Activated CD4-positive, CD25-positive, alpha-beta regulatory T cell treated with anti-CD3 and anti-CD28 coated beads, Interleukin-2, amount 50 U/mL, for 16 hours (primary cell): Measurements from ENCODE around the gene SLC35F3.
"Not testable (repeated sequence)": the region's sequence is repeated elsewhere in the genome, so short reads cannot be mapped to it uniquely, and the experiment has no call there.

ENCODE experiments used
- DNase-seq: peaks from one replicate; pipeline ENCODE4 v3.0.0-alpha.2; 2020; ENCODE audit warnings: low read depth, low spot score

The SLC35F3 gene

DNA sequence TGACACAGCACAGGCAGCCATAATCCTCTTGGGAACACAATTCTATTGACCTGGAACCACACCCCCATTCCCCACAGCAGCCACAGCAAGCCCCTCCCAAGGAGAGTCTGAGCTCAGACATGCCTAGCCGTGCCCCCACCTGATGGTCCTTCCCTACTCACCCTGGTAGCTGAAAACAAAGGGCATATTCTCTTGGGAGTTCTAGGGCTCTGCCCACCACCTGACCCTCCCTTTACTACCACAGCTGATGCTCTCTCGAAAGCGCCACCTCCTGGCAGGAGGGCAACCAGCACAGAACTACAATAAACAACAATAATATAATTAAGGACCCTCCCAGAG is 283.9 kb downstream of the SLC35F3 start:
- no peak for DNase-seq

DNA sequence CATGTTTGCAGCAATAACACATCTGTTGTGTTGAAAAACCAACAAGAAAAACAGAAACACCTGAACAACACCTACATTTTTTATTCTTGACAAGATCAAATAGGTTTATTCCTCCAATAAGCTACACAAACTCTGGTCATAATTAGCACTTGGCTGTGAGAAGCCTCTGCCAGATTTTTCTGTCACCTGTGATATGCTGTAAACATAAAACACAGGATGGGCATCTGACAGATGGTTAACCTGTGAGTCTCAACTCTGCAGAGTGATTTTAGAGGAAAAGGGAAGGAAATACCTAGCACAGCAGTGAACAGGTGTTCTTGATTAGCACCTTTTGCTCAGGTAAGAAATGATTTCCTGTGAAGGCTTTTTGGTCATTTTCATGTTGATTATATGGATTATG is 293.4 kb downstream of the SLC35F3 start:
- DNase-seq: no peak

DNA sequence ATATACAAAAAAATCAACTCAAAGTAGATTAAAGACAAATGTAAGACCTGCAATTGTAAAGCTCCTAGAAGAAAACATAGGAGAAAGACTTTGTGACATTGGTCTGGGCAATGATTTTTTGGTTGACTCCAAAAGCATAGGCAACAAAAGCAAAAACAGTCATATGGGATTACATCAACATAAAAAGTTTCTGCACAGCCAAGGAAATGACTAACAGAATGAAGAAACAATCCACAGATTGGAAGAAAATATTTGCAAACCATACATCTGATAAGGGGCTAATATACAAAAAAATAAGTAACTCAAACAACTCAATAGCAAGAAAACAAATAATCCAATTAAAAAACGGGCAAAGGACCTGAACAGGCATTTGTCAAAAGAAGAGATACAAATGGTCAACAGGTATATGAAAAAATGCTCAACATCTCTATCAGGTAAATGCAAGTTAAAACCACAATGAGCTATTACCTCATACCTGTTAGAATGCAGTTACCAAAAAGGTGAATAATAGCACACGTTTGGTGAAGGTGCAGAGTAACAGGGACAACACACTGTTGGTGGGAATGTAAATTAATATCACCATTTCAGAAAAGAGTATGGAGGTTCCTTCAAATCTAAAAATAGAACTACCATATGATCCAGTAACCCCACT is 295.1 kb downstream of the SLC35F3 start:
- DNase-seq: no peak

DNA sequence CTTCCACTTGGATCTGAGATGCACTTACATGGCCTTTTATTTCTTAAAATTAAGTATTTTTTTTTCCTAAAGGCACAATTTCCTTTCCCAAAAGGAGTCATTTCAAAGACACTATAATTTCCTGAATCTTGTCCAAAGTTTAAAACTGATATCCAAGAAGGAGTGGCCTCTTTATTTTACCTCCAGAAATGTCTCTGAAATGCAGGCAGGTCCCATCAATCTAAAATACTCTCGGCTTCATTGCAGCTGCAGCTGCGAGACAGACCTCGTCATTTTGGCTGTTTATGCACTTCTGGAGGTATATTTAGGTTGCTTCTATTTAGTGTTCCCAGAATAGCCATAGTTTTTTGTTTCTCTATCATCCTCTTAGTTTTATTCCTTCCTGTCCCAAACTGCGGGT is 296.1 kb downstream of the SLC35F3 start:
- DNase-seq: no peak

DNA sequence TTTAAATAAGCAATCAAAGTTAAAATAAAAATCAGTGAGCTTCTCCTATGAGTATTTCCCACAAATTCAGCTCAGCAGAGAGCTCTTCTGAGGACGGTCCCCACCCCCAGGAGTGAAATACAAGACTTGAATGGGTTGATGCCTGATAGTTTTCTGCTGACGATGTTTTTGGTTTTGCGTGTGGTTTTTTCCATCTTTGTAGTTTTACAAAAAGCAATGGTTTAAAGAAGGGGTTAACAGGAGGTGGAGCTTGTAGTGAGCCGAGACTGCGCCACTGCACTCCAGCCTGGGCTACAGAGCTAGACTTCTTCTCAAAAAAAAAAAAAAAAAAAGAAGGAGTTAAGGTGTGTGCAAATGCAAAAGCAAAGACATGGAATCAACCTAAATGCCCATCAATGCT is 297.1 kb downstream of the SLC35F3 start:
- DNase-seq: no peak

DNA sequence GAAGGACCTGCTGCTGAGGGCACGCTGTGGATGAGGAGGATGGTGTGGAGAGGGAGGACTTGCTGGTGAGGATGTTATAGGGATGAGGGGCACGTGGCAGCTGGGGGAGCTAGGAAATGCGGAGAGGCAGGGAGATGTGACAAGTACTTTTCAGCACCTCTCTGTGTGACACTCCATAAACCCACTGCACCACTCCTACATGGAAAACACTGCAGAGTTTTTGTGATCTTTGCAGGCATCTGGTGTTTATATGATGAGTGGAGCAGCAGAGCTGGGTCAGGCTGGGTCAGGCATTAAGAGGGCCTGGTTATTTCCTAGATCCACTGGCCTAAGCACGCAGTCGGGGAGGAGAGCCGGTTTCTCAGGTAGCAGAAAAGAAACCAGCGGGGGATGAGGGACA is 301.5 kb downstream of the SLC35F3 start:
- no peak for DNase-seq

DNA sequence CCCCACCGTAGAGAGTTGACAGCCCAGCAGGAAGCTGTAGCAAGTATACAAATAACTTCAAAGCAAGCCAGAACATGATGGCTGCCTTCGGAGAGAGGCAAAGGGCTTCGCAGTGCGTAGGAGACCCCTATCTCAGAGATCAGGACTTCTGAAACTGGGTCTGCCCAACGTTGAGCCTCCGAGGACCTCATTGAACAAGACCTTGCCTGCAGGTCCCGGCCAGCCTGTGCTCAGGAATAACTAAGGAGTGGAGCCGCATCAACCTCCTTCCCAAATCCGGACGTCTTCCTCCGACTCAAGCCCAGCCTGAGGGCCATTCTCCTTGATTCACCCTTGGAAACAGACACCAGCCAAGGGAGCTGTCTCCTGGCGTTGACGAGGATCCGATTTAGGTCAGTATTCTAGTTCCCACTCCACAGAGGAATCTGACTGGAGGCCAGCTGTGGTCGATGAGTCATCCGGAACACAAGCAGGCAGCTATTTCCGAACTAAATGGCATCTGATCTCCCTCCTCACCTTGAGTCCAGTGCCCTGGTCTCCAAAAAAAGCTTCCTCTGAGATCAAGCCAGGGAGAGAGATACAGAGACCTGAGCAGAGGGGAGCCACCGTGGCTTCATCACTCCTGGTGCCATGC is 302.3 kb downstream of the SLC35F3 start:
- no peak for DNase-seq

GRCh38 chr1:234208351-234208750 is 303.9 kb downstream of the SLC35F3 start:
- no peak for DNase-seq

- no peak for DNase-seq
These were observed 304.3 kb downstream of the SLC35F3 start for GRCh38 chr1:234208791-234209190.

- DNase-seq: not testable (repeated sequence)
These were observed 306.0 kb downstream of the SLC35F3 start for GRCh38 chr1:234210429-234210828.

DNA sequence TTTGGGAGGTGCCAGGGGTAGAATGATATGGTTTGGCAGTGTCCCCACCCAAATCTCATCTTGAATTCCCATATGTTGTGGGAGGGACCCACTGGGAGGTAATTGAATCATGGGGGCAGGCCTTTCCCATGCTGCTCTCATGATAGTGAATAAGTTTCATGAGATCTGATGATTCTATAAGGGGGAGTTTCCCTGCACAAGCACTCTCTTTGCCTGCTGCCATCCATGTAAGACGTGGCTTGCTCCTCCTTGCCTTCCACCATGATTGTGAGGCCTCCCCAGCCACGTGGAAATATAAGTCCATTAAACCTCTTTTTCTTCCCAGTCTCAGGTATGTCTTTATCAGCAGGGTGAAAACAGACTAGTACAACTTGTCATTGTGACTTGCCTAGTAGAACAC is 307.4 kb downstream of the SLC35F3 start:
- DNase-seq: not testable (repeated sequence)

DNA sequence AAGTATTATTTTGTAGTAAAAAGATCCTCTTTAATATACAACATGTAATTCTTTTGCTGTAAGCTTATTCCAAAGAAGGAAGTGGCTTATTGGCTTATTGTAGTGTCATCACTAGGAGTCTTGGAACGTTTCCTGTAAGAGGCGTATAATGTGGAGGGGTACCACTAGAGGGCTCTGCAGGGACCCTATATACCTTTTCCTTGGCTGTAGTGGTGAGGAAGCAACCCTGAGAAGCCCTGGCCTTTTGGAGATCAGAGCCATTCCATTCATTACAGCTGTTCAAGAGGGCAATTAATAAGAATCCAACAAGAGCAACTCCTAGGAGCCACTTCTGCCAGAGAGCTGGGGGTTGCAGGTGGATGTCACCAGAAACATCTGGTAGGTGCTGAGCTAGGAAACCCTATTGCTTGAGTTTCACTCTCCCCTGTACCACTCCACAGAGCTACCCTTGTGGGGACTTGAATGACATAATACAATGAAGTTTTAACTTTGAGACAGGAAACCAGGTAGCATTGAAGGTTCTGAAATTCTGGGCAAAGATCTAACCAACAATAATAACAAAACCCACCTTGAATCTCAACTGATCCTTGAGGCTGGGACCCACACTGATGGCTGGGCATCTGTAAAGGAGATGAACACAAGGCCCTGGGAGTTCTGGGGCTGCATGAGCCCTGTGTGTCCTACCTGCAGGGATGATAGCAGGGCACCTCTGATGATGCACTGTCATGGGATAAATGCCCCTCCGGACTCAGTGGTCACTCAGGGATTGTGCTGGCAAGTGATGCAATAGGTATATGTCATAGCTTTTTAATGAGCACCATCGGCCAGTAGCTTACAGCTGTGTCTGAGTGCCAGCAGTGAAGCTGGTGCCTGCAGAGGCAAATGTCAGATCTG is 308.5 kb downstream of the SLC35F3 start:
- DNase-seq: no peak

GRCh38 chr1:234213658-234214128 is 309.2 kb downstream of the SLC35F3 start:
- no peak for DNase-seq

DNA sequence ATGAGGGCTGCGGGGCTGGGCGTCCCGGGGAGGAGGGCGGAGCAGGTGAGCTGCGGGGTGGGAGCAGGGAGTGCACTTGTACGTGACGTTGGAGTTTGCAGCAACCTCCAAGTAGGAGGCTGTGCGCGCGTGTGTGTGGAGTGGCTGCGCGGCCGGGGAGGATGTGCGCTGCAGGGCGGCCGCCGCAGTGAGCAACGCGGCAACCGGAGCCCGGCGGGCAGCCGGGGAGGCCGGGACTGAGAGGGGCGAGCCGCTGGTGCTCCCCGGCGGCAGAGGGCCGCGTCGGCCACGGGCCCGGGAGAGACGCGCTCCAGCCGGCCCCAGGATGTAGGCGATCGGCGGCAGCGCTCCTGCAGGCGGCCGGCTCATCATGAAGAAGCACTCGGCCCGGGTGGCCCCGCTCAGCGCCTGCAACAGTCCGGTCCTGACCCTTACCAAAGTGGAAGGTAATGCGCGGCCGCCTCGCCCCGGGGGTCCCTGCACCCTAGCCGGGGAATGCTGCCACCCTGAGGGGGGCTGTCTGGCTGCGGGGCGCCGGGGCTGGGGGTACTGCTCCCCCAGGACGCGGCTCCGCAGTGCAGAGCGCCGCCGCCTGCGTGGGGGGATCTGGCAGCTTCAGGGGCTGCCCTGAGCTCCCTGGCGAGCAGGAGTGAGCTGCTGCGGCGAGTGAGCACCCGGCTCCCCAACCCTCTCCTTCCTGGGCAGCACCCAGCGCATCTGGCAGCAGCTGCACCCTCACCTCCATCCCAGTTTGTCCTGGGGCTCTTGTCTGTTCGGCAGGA is 309.8 kb downstream of the SLC35F3 start:
- DNase-seq: no peak

DNA sequence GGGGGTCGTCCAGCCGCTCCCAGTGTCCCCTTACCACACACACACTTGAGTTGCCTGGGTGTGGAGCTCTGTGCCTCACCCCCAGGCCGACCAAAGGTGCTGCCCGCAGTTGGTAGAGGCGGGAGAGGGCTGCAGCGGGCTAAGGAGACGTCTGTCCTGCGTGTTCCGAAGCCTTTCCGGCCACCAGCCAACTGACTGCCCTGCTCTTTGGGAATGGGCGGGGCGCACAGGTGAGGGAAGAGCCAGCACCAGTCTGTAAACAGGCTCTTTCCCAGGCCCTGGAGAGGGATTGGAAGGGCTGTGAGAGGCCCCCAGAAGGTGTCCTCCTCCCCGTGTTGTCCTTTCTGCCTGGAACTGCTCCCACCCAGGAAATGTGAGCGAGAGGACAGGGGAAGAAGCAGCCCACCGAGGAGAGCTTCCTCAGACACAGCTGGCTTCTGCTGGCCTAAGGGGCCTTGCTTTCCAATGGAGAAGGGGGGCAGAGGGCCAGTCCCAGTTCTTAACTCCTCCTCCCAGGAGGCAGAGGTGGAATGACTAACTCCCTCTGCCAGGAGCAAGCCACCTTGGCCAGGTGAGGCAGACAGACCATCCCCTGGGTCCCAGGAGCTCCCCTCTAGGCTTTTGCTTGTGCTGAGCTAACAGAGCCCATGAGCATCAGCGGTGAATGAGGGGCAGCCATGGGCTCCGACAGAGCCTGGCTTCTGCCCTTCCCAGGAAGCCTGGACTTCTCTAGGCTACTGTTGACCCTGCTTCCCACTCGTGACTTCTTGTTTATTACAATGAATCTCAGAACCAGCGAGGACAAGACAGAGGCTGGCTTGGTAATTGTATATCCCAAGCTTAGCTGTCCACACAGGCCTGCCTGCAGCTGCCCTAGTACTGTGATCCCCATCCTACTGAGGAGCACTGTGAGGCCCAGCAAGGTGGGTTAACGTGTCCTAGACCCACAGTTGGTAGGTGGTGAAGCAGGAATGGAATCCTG is 310.7 kb downstream of the SLC35F3 start:
- no peak for DNase-seq

DNA sequence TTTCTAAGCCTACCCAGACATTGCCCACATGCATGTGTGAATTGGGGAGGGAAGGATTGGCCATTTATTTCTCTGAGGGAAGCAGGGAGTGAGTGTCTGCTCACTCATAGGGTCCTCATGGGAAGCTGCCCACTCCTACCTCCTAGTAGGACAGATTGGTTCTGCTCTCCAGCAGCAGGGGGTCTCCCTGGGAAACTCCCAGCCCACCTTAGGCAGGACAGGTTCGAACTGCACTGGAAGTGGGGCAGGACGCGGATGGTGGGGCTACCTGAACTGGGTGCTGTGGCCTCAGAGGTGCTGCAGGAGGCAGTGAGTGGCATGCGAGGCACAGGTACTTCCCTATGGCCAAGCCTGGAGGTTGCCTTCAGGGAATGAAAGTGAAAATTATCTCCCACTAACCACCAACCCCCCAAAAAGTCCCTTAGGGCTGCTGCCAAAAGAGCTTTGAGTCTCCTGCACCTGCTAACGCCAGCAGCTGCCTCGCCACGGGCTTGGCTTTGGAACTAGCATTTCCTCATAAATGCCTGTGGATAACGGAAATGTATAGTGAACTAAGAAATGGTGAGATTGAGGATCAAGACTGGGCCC is 311.7 kb downstream of the SLC35F3 start:
- no peak for DNase-seq

GRCh38 chr1:234217316-234217840 is 312.9 kb downstream of the SLC35F3 start:
- DNase-seq: no peak

DNA sequence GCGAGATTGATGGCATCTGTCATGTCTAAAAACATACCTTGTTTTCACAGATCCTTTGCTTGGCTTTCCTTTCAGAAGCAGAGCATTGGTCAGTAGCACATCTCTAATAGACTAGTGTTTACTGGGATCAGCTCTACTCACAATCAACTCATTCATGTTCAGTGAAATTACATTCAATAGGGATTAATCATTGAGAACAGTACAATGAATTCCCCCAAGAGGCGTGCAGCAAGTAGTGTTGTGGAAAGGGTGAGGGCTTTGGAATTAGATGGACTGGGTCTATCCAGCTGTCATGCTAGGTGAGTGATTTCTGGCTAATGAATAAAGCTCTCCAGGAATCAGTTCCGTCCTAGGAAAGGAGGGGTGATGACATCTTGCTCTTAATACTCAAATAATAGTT is 313.6 kb downstream of the SLC35F3 start:
- DNase-seq: no peak

- no peak for DNase-seq
These were observed 315.2 kb downstream of the SLC35F3 start for GRCh38 chr1:234219711-234220110.

DNA sequence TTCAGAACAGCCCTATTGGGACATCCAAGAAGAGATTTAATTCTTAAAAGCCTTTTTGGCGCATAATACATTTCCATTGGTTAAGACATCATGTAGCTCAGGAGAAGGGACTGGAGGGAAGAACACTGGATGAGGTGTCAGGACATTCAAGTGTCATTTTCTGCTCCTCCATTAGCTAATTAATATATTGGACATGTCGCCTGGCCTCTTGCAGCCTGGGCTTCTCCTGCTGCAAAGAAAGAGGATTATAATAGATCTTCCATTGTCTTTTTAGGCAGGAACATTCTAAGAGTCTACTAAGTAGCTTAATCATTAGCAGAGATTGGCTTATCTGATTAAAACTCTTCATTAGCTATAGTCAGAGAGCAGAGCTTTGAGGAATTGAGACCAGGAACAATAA is 317.1 kb downstream of the SLC35F3 start:
- no peak for DNase-seq
